ENCODE results near the gene APP. TPM values are rescaled to one million over a fixed set of nuclear protein-coding genes. Genes with fewer than 3 reads are reported as not detected.

The APP gene
- total RNA-seq, 1 experiment from 2014 or later: 224 TPM

GRCh38 chr21:26005464-26005863, 165.1 kb downstream of the APP start:
- H3K9me3 ChIP-seq (ENCODE audit: insufficient read depth, low read depth): no peaks in the 10 kb centered on the region
- ChIA-PET POLR2A (ENCODE audit: unreplicated experiment) (no interaction called here), CTCF (no interaction called here)
- no peak for DNase-seq
- intact Hi-C loops (cut with micrococcal nuclease; ENCODE audit: unreplicated experiment): no loop called here
- H3K36me3 ChIP-seq (ENCODE audit: low read depth): no peaks in the 10 kb centered on the region
- no peaks in the 10 kb centered on the region for H3K9me2 ChIP-seq (ENCODE audit: insufficient read depth)
- H3K4me1 ChIP-seq (replicated peaks; ENCODE audit: insufficient read depth): no peaks in the 10 kb centered on the region
- no TSS peak for BruUV-seq (replicated peaks)
- no peak overlapping the region for H3K27ac ChIP-seq
- H3K27me3 ChIP-seq (ENCODE audit: insufficient read depth, low read depth): no peaks in the 10 kb centered on the region
- H4K20me1 ChIP-seq (ENCODE audit: insufficient read depth): no peaks in the 10 kb centered on the region
- no peaks in the 10 kb centered on the region for H3F3A ChIP-seq (ENCODE audit: insufficient read depth, low read depth)
- no peak for TF ChIP-seq CTCF (conservative IDR thresholded peaks at IDR 0.05)
- no peak for TF ChIP-seq EZH2 (IDR thresholded peaks at IDR 0.05; ENCODE audit: low read depth)
- no peak overlapping the region for H3K4me2 ChIP-seq
- no peak overlapping the region for H2AFZ ChIP-seq
- H3K4me3 ChIP-seq: no peak overlapping the region
- no peaks in the 10 kb centered on the region for H3K79me2 ChIP-seq (ENCODE audit: low read depth)

- no peaks in the 10 kb centered on the region for H3F3A ChIP-seq (ENCODE audit: insufficient read depth, low read depth)
- H3K4me1 ChIP-seq (replicated peaks; ENCODE audit: insufficient read depth): no peaks in the 10 kb centered on the region
- H4K20me1 ChIP-seq (ENCODE audit: insufficient read depth): no peaks in the 10 kb centered on the region
- H3K27ac ChIP-seq: no peak overlapping the region
- TF ChIP-seq CTCF (conservative IDR thresholded peaks at IDR 0.05): no peak
- TF ChIP-seq EZH2 (IDR thresholded peaks at IDR 0.05; ENCODE audit: low read depth): no peak
- no peak overlapping the region for H3K4me2 ChIP-seq
- H3K79me2 ChIP-seq (ENCODE audit: low read depth): no peaks in the 10 kb centered on the region
- no peak for DNase-seq
- H3K27me3 ChIP-seq (ENCODE audit: insufficient read depth, low read depth): no peaks in the 10 kb centered on the region
- no peaks in the 10 kb centered on the region for H3K9me2 ChIP-seq (ENCODE audit: insufficient read depth)
- BruUV-seq (replicated peaks): no TSS peak
- H3K4me3 ChIP-seq: no peak overlapping the region
- no peaks in the 10 kb centered on the region for H3K36me3 ChIP-seq (ENCODE audit: low read depth)
- H2AFZ ChIP-seq: no peak overlapping the region
- ChIA-PET POLR2A (ENCODE audit: unreplicated experiment) (no interaction called here), CTCF (no interaction called here)
- intact Hi-C loops (cut with micrococcal nuclease; ENCODE audit: unreplicated experiment): no loop called here
- H3K9me3 ChIP-seq (ENCODE audit: insufficient read depth, low read depth): no peaks in the 10 kb centered on the region
These were observed 167.2 kb downstream of the APP start for GRCh38 chr21:26003404-26003803.

GRCh38 chr21:26001356-26001755, 169.2 kb downstream of the APP start:
- Histone ChIP-seq H3K4me1 (replicated peaks; ENCODE audit: insufficient read depth) (no peaks in the 10 kb centered on the region), H3K27me3 (ENCODE audit: insufficient read depth, low read depth) (no peaks in the 10 kb centered on the region), H3K79me2 (ENCODE audit: low read depth) (no peaks in the 10 kb centered on the region), H3K27ac (no peak overlapping the region), H3K36me3 (ENCODE audit: low read depth) (no peaks in the 10 kb centered on the region), H3K4me2 (no peak overlapping the region), H3K4me3 (no peak overlapping the region), H4K20me1 (ENCODE audit: insufficient read depth) (no peaks in the 10 kb centered on the region), H3F3A (ENCODE audit: insufficient read depth, low read depth) (no peaks in the 10 kb centered on the region), H3K9me3 (ENCODE audit: insufficient read depth, low read depth) (no peaks in the 10 kb centered on the region), H3K9me2 (ENCODE audit: insufficient read depth) (no peaks in the 10 kb centered on the region), H2AFZ (no peak overlapping the region)
- no TSS peak for BruUV-seq (replicated peaks)
- POLR2A ChIA-PET (ENCODE audit: unreplicated experiment): no interaction called here
- CTCF ChIA-PET: no interaction called here
- TF ChIP-seq CTCF (conservative IDR thresholded peaks at IDR 0.05) (no peak), EZH2 (IDR thresholded peaks at IDR 0.05; ENCODE audit: low read depth) (no peak)
- no peak for DNase-seq
- intact Hi-C loops (cut with micrococcal nuclease; ENCODE audit: unreplicated experiment): no loop called here

Measured in PC-9 (cell line).